HG02943 (cell line): ENCODE data around the gene TM9SF1.
A peak's percentile ranks its signal among the peaks of the same experiment; 100 is the strongest.

Experiments
- ATAC-seq: cut with Tn5 transposase; IDR thresholded peaks from one replicate; pipeline ENCODE4 v1.9.1; 2021; ENCODE audit warnings: mild to moderate bottlenecking, low read depth, moderate library complexity; ENCODE audit not compliant: unreplicated experiment

The TM9SF1 gene

DNA sequence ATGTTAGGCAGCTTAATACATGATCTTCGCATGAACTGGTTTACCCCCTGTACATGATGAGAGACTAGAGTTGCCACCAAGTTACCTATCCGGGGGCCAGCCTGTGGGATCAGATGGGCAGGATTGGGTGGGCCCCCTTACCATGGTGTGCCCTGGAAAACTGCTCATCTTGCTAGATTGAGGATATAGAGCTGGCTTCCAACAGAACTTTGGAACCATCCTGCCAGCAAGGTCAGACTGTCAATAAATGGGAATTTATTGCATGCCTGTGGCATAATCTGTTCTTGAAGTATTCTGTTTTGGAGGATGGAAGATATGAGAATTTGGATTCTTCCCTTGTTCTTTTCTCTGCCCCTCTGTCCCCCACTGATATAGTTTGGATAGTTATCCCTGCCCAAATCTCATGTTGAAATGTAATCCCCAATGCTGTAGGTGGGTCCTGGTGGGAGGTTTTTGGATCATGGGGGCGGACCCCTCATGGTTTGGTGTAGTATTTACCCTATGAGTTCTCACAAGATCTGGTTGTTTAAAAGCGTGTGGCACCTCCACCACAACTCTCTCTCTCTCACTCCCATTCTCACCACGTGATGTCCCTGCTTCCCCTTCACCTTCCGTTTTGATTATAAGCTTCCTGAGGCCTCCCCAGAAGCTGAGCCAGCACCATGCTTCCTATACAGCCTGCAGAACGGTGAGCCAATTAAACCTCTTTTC lies 3.7 kb upstream of the TM9SF1 start:
- ATAC-seq, result no peak

DNA sequence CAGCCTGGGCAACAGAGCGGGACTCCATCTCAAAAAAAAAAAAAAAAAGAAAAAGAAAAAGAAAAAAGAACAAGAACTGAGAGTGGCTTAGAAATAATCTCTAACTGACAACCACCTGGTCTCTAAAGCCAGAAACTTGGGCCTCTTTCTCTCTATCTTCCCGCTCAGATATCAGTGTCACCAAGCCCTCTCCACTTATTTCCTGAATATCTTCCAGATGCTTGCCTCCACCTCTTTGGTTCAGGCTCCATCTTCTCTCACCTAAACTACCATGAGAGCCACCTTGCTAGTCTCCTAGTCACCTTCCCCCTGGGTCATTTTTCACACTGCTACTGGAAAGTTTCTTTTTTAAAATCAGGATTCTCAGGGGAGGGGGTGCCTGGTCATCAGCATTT lies 1.8 kb upstream of the TM9SF1 start:
- ATAC-seq, result no peak

DNA sequence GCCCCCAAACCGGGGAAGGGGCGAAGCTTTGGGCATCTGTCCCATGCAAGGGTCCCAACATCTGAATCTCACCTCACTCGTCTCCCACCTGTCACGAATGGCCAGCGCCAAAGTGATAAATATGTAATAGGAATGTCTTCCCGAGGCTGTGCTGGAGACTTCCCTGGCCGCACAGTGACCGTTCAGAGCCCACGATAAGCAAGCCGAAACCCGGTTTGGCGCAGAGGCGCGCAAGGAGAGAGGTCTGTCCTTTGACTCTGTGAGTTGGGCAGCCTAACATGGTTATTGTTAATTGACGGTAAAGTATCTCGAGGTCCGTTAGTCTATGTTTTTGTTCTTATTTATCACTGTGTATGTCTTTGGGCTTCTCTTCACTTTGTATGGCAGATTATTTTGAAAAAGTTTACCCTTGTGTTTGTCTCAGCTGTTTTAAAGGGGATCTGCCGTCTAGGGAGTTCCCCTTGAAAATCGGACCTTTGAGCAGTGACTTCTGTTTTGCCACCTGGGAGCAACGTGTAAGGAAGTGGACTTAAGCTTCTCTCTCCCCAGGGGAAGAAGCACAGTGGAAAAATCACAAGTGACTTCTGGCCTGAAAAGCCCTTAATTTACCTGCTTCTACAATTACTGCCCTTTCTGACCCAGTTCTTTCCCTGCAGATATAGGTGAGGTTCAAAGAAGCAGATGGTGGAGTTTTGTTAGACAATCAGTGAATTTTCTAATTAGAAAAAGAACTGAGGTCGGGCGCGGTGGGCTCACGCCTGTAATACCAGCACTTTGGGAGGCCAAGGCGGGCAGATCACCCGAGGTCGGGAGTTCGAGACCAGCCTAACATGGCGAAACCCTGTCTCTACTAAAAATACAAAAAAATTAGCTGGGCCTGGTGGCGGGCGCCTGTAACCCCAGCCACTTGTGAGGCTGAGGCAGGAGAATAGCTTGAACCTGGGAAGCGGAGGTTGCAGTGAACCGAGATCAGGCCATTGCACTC lies 1.1 kb upstream of the TM9SF1 start:
- peak; percentile 18 for ATAC-seq

DNA sequence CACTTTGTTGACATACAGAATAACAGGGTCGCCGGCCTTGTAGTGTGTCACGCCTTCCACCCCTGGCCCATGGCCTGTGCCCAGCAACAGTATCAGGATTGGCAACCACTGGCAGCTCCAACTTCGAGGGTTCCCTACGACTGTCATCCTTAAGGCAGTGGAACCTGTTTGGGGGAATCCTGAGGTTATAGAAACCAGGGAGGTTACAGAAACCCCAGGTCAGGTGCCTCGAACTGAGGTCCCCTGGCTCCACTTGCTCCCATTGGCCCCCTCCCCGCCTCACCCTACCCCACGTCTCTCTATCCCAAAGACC lies 412 bp downstream of the TM9SF1 start:
- ATAC-seq, result no peak

DNA sequence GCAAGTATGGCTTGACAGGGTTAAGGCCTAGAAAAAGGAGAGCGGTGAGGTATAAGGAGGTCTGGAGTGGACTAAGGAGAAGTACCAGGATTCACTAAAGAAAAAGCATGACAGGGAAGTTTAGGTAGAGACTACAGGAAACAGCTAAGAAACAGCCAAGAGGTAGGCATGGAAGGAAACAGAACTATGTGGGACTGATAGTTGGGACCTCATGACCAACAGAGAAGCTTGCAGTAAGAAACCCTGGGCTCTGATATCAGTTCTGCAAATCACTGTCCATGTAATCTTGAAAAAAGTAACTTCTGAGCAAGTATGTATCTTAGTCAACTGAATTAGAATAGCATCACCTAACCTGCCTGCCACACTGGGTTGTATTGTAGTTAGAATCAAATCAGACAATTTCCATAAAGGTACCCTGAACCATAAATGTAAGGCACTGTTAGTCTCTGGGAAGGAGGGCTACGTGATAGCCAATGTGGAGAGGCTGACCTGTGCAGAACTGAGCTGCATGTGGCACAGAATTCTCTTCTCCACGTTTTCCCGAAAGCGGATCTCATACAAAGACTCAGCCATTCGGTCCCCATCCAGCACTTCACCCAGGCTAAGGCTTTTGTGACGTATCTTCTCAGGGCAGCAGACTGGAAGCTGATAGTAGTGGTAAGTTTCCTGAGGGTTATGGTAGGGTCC lies 912 bp downstream of the TM9SF1 start:
- ATAC-seq, result no peak

DNA sequence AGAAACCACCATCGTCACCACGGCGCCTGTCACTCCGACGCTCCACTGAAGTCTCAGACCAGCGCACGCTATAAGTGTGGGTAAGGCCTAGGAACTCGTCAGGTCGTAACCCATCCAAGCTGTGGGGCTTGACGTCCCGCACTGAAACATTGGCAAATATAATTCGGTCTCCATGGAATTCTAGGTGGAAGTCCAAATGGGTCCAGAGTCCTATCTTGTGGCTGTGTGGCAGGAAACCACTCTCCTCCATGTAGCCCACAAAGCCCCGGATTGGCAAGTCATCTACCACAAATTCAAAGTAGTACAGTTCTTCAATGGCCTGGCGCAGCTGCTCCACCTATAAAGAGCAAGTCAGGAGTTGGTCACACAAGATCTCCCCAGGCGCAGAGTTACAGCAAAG lies 2.3 kb downstream of the TM9SF1 start:
- ATAC-seq, result no peak

DNA sequence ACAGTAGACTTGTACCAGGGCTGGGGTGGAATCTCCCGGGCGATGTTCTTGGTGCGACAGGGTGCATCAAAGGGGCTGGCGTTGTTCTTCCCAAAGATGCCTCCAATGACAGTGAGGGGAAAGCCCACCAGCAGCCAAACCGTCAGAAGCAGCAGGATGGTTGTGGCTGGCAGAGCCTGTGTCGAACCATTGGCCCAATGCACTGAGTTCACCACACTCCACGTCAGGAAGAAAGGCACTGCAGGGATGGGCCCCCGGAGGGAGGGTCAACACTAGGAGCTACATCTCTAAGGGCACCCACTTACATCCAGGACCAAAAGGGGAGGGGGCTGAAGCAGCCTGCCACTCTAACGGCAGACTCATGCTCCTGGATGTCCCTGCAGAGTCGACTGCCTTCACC lies 4.8 kb downstream of the TM9SF1 start:
- ATAC-seq, result no peak

DNA sequence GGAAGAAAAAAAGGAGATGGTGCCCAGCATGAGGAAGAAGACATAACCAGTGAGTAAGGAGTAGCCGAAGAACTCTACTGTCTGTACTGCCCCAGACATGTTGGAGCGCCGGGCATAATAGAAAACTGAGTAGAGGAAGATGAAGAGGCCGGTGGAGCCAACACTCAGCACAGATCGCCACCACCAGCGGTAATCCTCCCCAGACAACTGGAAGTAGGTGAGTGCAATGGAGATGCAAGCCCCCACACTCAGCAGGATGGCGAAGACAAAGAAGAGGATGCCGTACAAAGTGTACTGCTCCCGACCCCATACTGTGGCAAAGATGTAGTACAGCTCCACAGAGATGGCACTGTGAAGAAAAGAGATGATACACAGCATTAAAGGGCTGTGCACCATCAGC lies 5.8 kb downstream of the TM9SF1 start:
- ATAC-seq, result no peak

DNA sequence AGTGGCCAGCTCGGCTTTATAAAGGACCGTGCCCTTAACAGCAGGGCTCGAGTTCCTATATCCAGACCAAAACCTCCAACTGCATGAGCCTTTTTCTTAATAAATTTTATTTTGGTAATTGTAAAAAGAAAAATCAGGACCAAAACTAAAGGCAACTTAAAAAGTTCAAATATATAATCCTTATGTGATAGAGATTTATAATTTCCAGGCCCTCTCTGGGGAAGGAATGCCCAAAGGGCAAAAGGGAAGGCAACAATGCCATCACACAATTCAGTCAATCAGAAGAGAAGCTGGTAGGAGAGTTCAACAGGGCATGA lies 6.2 kb downstream of the TM9SF1 start:
- no peak for ATAC-seq

DNA sequence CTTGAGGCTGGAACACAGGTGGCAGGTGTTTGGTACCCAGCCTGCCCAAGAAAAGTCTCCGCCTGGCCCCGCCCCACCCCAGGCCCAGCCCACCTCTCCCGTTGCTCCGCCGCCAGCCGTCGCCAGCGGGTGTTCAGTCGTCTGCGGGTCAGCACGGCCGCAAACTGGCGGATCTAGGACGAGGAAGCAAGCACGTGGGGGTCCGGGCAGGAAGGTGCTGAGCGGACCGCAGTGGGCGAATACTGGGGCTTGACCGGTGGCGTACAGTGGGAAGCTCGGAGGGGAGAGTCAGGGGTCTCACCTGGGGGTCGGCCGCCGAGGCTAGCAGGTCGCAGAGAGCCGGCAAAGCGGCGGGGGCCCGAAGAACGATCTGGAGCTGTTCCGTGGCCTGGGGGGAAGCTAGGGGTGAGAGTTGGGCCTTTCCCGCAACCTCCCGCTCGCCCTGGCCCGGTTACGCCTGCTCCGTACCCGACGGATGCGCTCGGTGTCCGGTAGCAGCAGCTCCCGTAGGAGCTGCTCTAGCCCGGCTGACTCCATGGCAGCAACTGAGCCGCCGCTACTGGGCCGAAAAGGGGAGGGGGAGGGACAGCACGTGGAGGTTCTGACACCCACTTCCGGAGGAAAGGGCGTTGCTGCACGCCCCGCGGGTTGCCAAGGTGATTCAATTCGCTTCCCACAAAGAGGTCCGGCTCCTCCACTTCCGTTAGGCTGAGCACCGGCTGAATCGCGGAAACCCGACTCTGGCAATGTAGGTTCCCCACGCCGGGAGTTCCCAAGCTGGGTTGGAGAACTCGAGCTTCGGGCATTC lies 6.8 kb downstream of the TM9SF1 start, which contains the start of gene IPO4:
IPO4 (minus strand) TSS at position 566 of the 808 bp plus-strand sequence; CDS start at position 537, 29 bp downstream.
- peak; percentile 82 for ATAC-seq

DNA sequence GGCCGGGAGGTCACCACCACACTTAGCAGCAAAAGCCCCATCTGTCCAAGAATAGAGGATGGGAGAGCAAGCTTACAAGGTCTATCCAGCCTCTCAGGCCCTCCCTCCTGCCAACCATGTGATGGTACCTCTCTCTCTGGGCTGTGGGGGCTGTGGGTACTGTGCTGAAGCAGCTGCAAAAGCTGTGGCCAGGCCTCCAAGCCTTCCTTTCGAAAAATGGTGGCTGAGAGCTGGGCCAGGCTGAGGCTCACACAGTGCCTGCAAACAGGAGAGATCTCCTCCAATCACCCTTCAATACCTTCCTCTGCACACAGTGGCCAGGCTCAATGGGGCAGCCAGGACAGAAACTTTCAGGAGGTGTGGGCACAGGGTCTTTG lies 7.7 kb downstream of the TM9SF1 start:
- ATAC-seq, result no peak

DNA sequence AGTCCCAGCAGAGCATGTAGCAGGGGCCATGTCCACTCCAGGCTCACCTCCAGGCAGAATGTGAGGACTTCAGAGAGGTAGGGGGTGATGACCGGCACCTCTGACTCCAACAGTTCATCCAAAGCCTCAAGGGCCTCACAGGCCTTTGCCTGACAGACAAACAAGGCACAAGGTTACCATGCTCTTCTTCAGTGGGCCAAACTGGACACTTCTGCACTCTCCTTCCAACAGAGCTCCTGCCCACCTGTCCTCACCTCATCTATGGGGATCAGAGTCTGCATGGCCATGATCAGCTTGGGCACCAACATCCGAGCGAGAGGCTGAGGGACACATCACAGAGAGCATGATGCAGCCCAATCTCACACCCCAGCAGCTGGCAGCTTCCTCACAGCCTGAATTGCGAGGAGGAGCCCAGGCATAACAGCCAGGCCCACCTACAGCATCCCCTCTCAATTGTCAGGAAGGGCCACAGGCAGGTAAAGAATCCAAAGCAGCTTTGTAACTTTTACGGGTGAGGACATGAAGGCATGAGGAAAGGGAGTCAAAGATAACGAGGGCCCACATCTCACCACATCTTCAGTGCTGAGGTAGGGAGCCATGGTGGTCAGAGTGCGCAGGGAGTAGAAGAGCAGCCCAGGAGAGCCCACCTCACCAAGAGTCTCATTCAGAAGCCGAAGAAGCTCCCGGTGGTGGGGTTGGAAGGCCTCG lies 8.3 kb downstream of the TM9SF1 start:
- no peak for ATAC-seq

DNA sequence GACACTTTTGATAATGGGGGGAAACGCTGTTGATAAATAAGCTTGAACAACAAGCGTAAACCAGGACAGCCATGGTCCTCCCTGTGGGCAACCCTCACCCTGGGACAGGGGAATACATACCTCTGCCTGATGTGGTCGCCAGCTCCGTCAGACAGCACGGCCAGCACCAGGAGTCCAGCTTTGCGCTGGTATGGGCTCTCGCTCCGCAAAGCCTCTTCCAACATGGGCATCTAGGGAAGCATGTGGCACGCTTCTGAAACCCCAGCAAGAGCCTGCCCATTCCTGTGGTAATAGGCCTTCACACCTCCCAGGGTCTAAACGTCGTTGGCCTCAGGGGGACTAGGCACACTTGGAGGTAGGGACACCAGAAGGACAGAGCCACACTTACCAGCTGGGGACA lies 9.5 kb downstream of the TM9SF1 start:
- no peak for ATAC-seq

DNA sequence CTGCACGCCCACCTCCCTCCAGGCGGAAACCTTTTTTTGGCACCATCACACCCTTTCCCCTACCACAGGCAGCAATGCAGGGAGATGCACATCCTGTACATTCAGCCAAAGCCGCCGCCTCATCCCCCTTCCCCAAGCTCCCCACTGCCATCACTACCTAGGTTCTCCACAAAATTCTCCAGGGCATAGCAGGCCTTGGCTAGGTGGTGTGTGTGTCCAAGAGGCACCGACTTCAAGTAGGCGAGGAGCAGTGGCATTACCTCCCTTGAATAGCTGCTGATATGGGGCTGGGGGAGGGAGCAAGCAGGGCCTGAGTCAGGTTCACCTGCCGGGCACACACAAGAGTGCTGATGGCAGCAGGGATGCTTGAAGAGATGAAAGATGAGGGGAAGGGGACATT lies 10.2 kb downstream of the TM9SF1 start:
- ATAC-seq, result no peak

DNA sequence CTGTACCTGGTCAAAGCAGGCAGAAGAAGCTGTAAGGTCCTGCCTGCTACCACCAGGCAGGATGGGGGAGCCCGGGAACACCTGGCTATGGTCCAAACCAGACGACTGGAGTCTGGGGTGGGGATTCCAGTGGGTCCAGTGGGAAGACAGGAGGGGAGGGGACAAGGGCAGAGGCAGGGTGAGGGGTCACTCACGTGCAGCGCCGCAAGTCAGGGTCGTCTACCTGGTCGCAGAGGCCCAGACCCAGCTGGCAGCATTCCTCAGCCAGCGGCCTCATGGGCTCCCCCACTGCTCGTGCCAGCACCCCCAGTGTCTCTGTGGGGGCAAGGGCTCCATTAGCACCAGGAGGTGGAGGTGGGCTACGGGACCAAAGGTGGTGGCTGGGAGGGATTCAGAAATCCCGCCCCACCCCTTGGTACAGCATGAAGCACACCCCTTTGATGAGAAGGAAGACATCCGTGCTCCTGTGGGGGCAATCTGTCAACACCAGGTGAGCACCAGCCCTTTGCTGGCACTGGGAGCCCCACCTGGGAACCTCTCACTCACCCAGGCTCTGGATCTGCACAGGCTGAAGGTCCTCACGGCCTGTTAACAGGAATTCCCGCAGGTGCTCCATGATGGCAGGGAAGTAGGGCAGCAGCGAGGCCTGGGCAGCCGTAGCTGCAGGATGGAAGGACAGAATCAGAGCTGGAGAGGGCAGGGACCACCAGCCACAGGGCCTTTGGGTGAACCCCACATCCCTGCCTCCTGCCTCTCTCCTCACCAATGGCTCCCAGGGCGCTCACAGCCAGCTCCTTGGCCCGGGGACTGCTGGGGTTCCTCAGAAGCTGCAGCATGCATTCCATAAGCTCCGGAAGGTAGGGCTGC lies 10.9 kb downstream of the TM9SF1 start:
- ATAC-seq, result no peak

DNA sequence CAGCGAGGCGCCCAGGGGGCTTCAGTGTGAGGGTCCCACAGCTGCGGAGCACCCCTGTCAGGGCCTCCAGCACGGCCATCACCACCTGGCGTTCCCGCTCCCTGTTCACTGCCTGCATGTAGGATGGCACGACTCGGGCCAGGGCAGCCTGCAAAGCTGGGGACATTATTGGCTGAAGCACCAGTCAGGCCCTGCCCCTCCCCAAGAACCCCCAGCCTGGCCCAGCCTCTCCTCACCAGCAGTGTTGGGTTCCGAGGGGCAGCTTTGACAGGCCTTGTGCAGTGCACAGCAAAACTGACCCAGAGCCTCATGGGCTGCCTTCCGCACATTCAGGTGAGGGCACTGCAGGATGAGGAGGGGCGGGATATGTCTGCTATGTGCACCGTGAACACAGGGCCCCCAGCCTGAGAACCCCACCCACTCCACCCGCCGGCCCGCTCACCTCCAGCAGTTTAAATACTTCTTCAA lies 12.2 kb downstream of the TM9SF1 start:
- ATAC-seq, result no peak

DNA sequence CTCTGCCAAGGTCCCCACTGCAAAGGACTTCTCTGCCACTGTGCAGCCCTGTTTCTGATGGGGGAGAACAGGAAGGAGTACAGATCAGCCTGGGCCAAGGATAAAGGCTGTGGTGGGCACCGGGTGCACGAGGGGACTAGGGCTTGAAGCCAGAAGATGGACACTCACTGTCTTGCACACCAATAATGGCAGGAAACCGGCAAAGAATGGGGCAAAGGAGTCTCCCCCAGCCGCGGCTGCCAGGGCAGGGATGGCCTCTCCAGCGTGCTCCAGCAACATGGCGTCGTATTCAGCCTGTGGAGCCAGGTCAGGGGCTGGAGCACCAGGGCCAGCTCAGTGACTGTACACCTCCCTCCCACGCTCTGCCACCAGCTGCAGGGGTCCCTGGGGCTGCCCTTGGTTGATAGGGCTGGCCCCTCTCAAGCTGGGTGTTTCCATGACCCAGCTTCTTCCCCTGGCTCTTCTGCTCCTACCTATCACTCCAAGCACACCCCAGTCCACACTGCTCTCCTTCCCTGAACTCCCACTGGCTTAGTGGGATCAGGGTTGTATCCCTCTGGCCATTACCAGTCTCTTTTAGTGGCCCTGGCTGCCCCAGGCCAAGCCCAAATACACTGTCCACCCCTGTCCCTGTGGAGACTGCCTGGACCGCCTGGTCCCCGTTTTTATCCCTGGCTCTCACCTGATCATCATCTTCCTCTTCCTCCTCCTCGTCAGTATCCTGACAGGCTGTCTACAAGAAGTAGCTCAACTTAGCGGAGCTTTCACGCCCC lies 12.9 kb downstream of the TM9SF1 start:
- no peak for ATAC-seq

DNA sequence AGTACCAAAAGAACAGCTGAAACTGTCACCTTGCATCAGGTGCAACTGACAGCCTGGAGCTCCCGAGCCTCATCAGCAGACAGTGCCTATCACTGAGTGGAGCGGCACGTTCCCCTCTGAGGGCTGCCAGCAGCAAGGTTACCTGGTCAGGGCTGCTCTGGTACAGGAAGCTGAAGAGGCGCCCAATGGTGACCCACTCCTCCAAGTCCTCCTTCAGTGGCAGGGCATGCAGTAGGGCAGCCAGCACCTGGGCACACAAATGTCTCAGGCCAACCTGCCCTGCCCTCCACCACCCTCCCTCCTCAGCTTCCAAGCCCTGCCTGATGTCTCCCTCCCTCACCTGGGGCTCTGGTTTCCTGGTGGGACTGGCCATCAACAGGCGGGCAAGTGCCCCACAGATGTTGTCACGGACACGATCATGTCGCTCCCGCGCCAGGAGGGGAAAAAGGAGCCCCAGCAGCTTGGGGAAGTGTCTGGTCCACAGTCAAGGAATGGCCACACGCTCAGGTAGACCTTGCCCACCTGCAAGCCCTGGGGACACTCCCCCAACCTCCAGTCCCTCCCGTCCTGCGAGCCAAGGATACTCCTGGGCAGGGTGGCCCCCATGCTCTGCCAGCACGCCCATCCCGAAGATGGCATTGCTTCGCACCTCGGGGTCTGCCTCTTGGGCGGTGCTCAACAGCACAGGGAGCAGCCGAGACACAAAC lies 13.7 kb downstream of the TM9SF1 start:
- no peak for ATAC-seq
